K562 (cell line): ENCODE measurements around the gene MAML3. TPM values are rescaled to one million over a fixed set of nuclear protein-coding genes. Genes with fewer than 3 reads are reported as not detected.

Experiments used
- ATAC-seq: fragments of 200-7000 bp; cut with Tn5 transposase; 3 replicates; pipeline ENCODE4 v1.9.1; 2020; ENCODE audit warnings: moderate library complexity
- BruUV-seq: library from RNA; stranded (reverse); fragments of 400-500 nt; replicated peaks from 2 replicates; lab custom pipeline; 2021; lab: Mats Ljungman, UMichigan
- CTCF ChIA-PET: fragments of 300-600 bp; formaldehyde crosslinking; extraction: SDS; loops from one replicate; lab custom pipeline; 2021; ENCODE audit warnings: low intra/inter-chr PET ratio; lab: Yijun Ruan, JAX
- POLR2A ChIA-PET: fragments of 300-600, 350-650 bp; sonication (Branson Sonifier 250); formaldehyde crosslinking; extraction: SDS; loops from one replicate; lab custom pipeline; 2021; ENCODE audit warnings: antibody characterized with exemption, inconsistent platforms; lab: Yijun Ruan, JAX
- DNase-seq, 4 experiments: peaks; one replicate each; pipeline versions ENCODE4 v3.0.0 to v3.0.0-alpha.2; 2011 to 2018; ENCODE audit warnings: low spot score in 3 of 4, mixed read lengths in 3 of 4; ENCODE audit errors: extremely low read depth in 1 of 4
- FAIRE-seq: peaks from 2 replicates; lab custom pipeline; 2011; peaks lifted over from hg19 to GRCh38; lab: Jason Lieb, UNC
- H2AFZ ChIP-seq: 2 replicates; pipeline ENCODE4 v1.6.0; 2011; ENCODE audit warnings: low read depth, low read length, control low read depth, inconsistent platforms
- H3K27ac ChIP-seq: fragments of 200-600 bp; 3 replicates; pipeline ENCODE4 v1.8.0; 2011; ENCODE audit warnings: low read depth, mild to moderate bottlenecking, control low read depth, inconsistent platforms, low read length, moderate library complexity, mixed read lengths; ENCODE audit errors: extremely low read depth
- H3K27me3 ChIP-seq, 2 experiments: fragments of 300-600 bp in 1 of 2; 2 replicates in 1 of 2; 3 replicates in 1 of 2; pipeline versions ENCODE4 v1.6.0 to v1.8.0; 2011; ENCODE audit warnings: inconsistent platforms in 2 of 2, low read length in 2 of 2, mild to moderate bottlenecking in 1 of 2, mixed read lengths in 1 of 2, moderate library complexity in 1 of 2; ENCODE audit not compliant: control insufficient read depth in 2 of 2, insufficient read depth in 2 of 2
- H3K36me3 ChIP-seq: fragments of 300-600 bp; 3 replicates; pipeline ENCODE4 v1.8.0; 2011; ENCODE audit warnings: mild to moderate bottlenecking, low read length, inconsistent platforms; ENCODE audit not compliant: control insufficient read depth, insufficient read depth
- H3K4me1 ChIP-seq, 2 experiments: fragments of 200-600 bp in 1 of 2; replicated peaks in 1 of 2; 2 replicates in 1 of 2; 3 replicates in 1 of 2; pipeline versions ENCODE4 v1.5.1 to v1.8.0; 2011; ENCODE audit warnings: inconsistent platforms in 2 of 2, low read length in 2 of 2, mild to moderate bottlenecking in 1 of 2, mixed read lengths in 1 of 2, moderate library complexity in 1 of 2; ENCODE audit not compliant: control insufficient read depth in 2 of 2, insufficient read depth in 2 of 2
- H3K4me2 ChIP-seq: 2 replicates; pipeline ENCODE4 v1.6.1; 2011; ENCODE audit warnings: low read length, control low read depth, inconsistent platforms, mixed read lengths; ENCODE audit not compliant: insufficient read depth
- H3K4me3 ChIP-seq: fragments of 200-600 bp; sonication (generic), shearing (Covaris generic); 2 replicates; pipeline ENCODE4 v1.5.1; 2016; ENCODE audit warnings: control low read depth, inconsistent platforms
- H3K79me2 ChIP-seq: fragments of 200-600 bp; 3 replicates; pipeline ENCODE4 v1.8.0; 2011; ENCODE audit warnings: low read length, inconsistent platforms; ENCODE audit not compliant: control insufficient read depth, insufficient read depth
- H3K9ac ChIP-seq, 2 experiments: 2 replicates each; pipeline versions ENCODE4 v1.6.0 to v1.6.1; 2011; ENCODE audit warnings: low read depth in 2 of 2, low read length in 2 of 2, control low read depth in 1 of 2, inconsistent platforms in 1 of 2, mild to moderate bottlenecking in 1 of 2, mixed read lengths in 1 of 2; ENCODE audit not compliant: insufficient read depth in 1 of 2
- H3K9me1 ChIP-seq: one replicate; pipeline ENCODE4 v1.6.0; 2011; ENCODE audit warnings: inconsistent platforms, mild to moderate bottlenecking, low read length, moderate library complexity; ENCODE audit not compliant: control insufficient read depth, insufficient read depth
- H3K9me3 ChIP-seq: replicated peaks from 2 replicates; pipeline ENCODE4 v1.5.1; 2011; ENCODE audit warnings: low read depth, low read length, inconsistent platforms; ENCODE audit not compliant: control insufficient read depth, insufficient read depth
- H4K20me1 ChIP-seq: replicated peaks from 2 replicates; pipeline ENCODE4 v1.6.1; 2011; ENCODE audit warnings: low read length, inconsistent platforms, mixed read lengths; ENCODE audit not compliant: control insufficient read depth, insufficient read depth
- CBX5 ChIP-seq: IDR thresholded peaks from 2 replicates; pipeline ENCODE4 v1.6.1; 2014; ENCODE audit warnings: low read depth, borderline replicate concordance
- KHSRP ChIP-seq: fragments of 450-650 bp; IDR thresholded peaks from 2 replicates; pipeline ENCODE4 v1.6.1; 2017
- NCOA4 ChIP-seq: fragments of 450-650 bp; IDR thresholded peaks from 2 replicates; pipeline ENCODE4 v1.6.1; 2018; ENCODE audit warnings: mild to moderate bottlenecking; ENCODE audit not compliant: partially characterized antibody
- TCF7L2 ChIP-seq: fragments of 150-350 bp; IDR thresholded peaks from 2 replicates; pipeline ENCODE4 v1.6.1; 2016; ENCODE audit warnings: low read depth, mild to moderate bottlenecking, low read length, moderate library complexity
- TEAD1 ChIP-seq, 2 experiments: fragments of 450-650 bp in 1 of 2; sonication (generic) in 1 of 2; formaldehyde crosslinking; IDR thresholded peaks; 2 replicates each; pipeline versions ENCODE4 v1.4.0 to v1.8.0; 2020 to 2022; ENCODE audit warnings: mild to moderate bottlenecking in 2 of 2, missing genetic modification reagents in 1 of 2
- ZFPM2 ChIP-seq: fragments of 250-450 bp; sonication (Bioruptor Pico); IDR thresholded peaks from 2 replicates; pipeline ENCODE4 v1.5.1; 2022; ENCODE audit warnings: mild to moderate bottlenecking
- ZKSCAN3 ChIP-seq: fragments of 250-450 bp; sonication (Bioruptor Pico); IDR thresholded peaks from 2 replicates; pipeline ENCODE4 v1.4.0; 2020
- WGBS: fragments of 100-300 bp; shearing (Covaris generic); methylation state at CpG from one replicate; pipeline ENCODE4 v1.1.6; 2016; ENCODE audit warnings: low coverage, mixed read lengths; ENCODE audit not compliant: insufficient coverage; ENCODE audit errors: missing lambda C conversion rate; 5-methylcytosine and 5-hydroxymethylcytosine counted together
- in situ Hi-C: fragments of 300-500 bp; cut with MboI; formaldehyde crosslinking; loops from 4 replicates; pipeline ENCODE4 v1.15.0; 2018; ENCODE audit warnings: inconsistent platforms, mixed read lengths
- intact Hi-C: fragments of 100-400 bp; cut with micrococcal nuclease; formaldehyde crosslinking; loops from 2 replicates; pipeline ENCODE4 v1.14.2; 2022
- polyA plus RNA-seq, 8 experiments: library from polyadenylated mRNA; depleted of rRNA in 4 of 8; stranded (reverse) in 5 of 8; unstranded in 3 of 8; fragments of >200 nt; fragmentation: Nextera tagmentation in 2 of 8; fragmentation: Illumina TruSeq in 1 of 8; extraction: Ambion mirVana in 2 of 8; extraction: Trizol in 1 of 8; gene quantifications; 2 replicates each; pipeline versions ENCODE4 v1.2.1 to v1.2.3, GENCODE V29; 2011 to 2014; ENCODE audit warnings: inconsistent platforms in 1 of 8, missing spikeins in 1 of 8
- total RNA-seq, 7 experiments: library from RNA; depleted of rRNA in 6 of 7; stranded (reverse); fragments of >200 nt in 6 of 7; fragmentation: Illumina TruSeq in 2 of 7; extraction: Trizol in 2 of 7; gene quantifications; 2 replicates each; pipeline versions ENCODE4 v1.2.1 to v1.2.3, GENCODE V29; 2011 to 2021; ENCODE audit warnings: low replicate concordance in 1 of 7
- TF ChIP-seq, protein P1 (sequence below): sonication (generic); formaldehyde crosslinking; IDR thresholded peaks from 2 replicates; pipeline ENCODE4 v1.8.1; 2023; ENCODE audit warnings: mild to moderate bottlenecking, missing genetic modification reagents
- TF ChIP-seq, protein P2 (sequence below): sonication (generic); formaldehyde crosslinking; IDR thresholded peaks from 2 replicates; pipeline ENCODE4 v1.8.0; 2023; ENCODE audit warnings: mild to moderate bottlenecking, missing genetic modification reagents

The MAML3 gene
- total and polyA plus RNA-seq, 9 of the 15 experiments (the other 6 are each of a cell fraction or from before 2014, with no cell fraction given), result 0.01 to 0.55 (median 0.25) TPM

GRCh38 chr4:139869810-139870209 lies 284.2 kb downstream of the MAML3 start:
- ATAC-seq (no peak), FAIRE-seq (no peak), DNase-seq (no peak)
- Histone ChIP-seq H4K20me1 (no peaks in the 10 kb centered on the region), H3K9ac (no peak overlapping the region), H3K27ac (no peak overlapping the region), H3K4me2 (no peak overlapping the region), H3K4me3 (no peak overlapping the region), H3K9me1 (no peaks in the 10 kb centered on the region), H3K79me2 (no peaks in the 10 kb centered on the region), H3K4me1 (no peaks in the 10 kb centered on the region), H3K27me3 (peaks cover 5 to 11% of the 10 kb centered on the region in 2 experiments; a peak in 3 of 5 replicates), H2AFZ (no peak overlapping the region), H3K9me3 (no peaks in the 10 kb centered on the region), H3K36me3 (no peaks in the 10 kb centered on the region)
- in situ Hi-C loops, result no loop called here
- whole genome bisulfite sequencing, result 4% methylated on average over 4 of the region's 4 CpGs
- BruUV-seq, result no TSS peak
- CTCF ChIA-PET, result no interaction called here
- intact Hi-C loops, result no loop called here
- POLR2A ChIA-PET, result no interaction called here
- TF ChIP-seq ZFPM2 (CRISPR knock-in tag) (no peak), CBX5 (no peak), TEAD1 (CRISPR knock-in tag; IDR thresholded peaks at IDR 0.05) (no peak), NCOA4 (no peak), KHSRP (no peak), TCF7L2 (no peak), ZKSCAN3 (CRISPR knock-in tag) (no peak)
- TF ChIP-seq, protein P1, sequence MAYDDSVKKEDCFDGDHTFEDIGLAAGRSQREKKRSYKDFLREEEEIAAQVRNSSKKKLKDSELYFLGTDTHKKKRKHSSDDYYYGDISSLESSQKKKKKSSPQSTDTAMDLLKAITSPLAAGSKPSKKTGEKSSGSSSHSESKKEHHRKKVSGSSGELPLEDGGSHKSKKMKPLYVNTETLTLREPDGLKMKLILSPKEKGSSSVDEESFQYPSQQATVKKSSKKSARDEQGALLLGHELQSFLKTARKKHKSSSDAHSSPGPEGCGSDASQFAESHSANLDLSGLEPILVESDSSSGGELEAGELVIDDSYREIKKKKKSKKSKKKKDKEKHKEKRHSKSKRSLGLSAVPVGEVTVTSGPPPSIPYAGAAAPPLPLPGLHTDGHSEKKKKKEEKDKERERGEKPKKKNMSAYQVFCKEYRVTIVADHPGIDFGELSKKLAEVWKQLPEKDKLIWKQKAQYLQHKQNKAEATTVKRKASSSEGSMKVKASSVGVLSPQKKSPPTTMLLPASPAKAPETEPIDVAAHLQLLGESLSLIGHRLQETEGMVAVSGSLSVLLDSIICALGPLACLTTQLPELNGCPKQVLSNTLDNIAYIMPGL, result no peak
- TF ChIP-seq, protein P2, sequence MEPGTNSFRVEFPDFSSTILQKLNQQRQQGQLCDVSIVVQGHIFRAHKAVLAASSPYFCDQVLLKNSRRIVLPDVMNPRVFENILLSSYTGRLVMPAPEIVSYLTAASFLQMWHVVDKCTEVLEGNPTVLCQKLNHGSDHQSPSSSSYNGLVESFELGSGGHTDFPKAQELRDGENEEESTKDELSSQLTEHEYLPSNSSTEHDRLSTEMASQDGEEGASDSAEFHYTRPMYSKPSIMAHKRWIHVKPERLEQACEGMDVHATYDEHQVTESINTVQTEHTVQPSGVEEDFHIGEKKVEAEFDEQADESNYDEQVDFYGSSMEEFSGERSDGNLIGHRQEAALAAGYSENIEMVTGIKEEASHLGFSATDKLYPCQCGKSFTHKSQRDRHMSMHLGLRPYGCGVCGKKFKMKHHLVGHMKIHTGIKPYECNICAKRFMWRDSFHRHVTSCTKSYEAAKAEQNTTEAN (CRISPR knock-in tag), result no peak
